HepG2 (cell line): Measurements from ENCODE around the gene TEKT5. TPM values are rescaled to one million over a fixed set of nuclear protein-coding genes. Genes with fewer than 3 reads are reported as not detected.

ENCODE experiments used
- AKAP8 ChIP-seq: sonication (generic); formaldehyde crosslinking; IDR thresholded peaks from 2 replicates; pipeline ENCODE4 v1.5.1; 2020; ENCODE audit warnings: mild to moderate bottlenecking, missing genetic modification reagents
- ATAD3A ChIP-seq: sonication (generic); formaldehyde crosslinking; IDR thresholded peaks from 2 replicates; pipeline ENCODE4 v1.4.0; 2020; ENCODE audit warnings: missing genetic modification reagents
- CCDC6 ChIP-seq: sonication (generic); formaldehyde crosslinking; IDR thresholded peaks from 2 replicates; pipeline ENCODE4 v1.8.1; 2022; ENCODE audit warnings: mild to moderate bottlenecking, missing genetic modification reagents, moderate library complexity
- FOSL1 ChIP-seq: sonication (generic); formaldehyde crosslinking; IDR thresholded peaks from 2 replicates; pipeline ENCODE4 v1.9.0; 2021; ENCODE audit warnings: missing genetic modification reagents, borderline replicate concordance
- HIVEP1 ChIP-seq: sonication (generic); formaldehyde crosslinking; IDR thresholded peaks from 2 replicates; pipeline ENCODE4 v1.4.0; 2020; ENCODE audit warnings: mild to moderate bottlenecking, missing genetic modification reagents
- JDP2 ChIP-seq: sonication (generic); formaldehyde crosslinking; IDR thresholded peaks from 2 replicates; pipeline ENCODE4 v1.8.1; 2022; ENCODE audit warnings: missing genetic modification reagents, borderline replicate concordance
- KLF15 ChIP-seq: sonication (generic); formaldehyde crosslinking; IDR thresholded peaks from 2 replicates; pipeline ENCODE4 v1.8.1; 2023; ENCODE audit warnings: borderline replicate concordance, mild to moderate bottlenecking, inconsistent platforms, missing genetic modification reagents, mixed read lengths
- NRL ChIP-seq: sonication (generic); formaldehyde crosslinking; IDR thresholded peaks from 2 replicates; pipeline ENCODE4 v1.5.0; 2020; ENCODE audit warnings: missing genetic modification reagents, mild to moderate bottlenecking, moderate library complexity, borderline replicate concordance
- SNAI1 ChIP-seq: sonication (generic); formaldehyde crosslinking; IDR thresholded peaks from 2 replicates; pipeline ENCODE4 v1.5.0; 2020; ENCODE audit warnings: mild to moderate bottlenecking, missing genetic modification reagents, borderline replicate concordance
- SP2 ChIP-seq: sonication (generic); formaldehyde crosslinking; IDR thresholded peaks from 2 replicates; pipeline ENCODE4 v1.5.1; 2020; ENCODE audit warnings: mild to moderate bottlenecking, missing genetic modification reagents
- SRF ChIP-seq: IDR thresholded peaks from 2 replicates; pipeline ENCODE4 v1.6.1; 2011; ENCODE audit warnings: mild to moderate bottlenecking, low read depth, low read length, moderate library complexity
- TBX2 ChIP-seq: sonication (generic); formaldehyde crosslinking; IDR thresholded peaks from 2 replicates; pipeline ENCODE4 v1.5.0; 2020; ENCODE audit warnings: missing genetic modification reagents, mild to moderate bottlenecking, borderline replicate concordance
- TEAD2 ChIP-seq: sonication (generic); formaldehyde crosslinking; IDR thresholded peaks from 2 replicates; pipeline ENCODE4 v1.9.0; 2021; ENCODE audit warnings: missing genetic modification reagents
- TSC22D2 ChIP-seq: sonication (generic); formaldehyde crosslinking; IDR thresholded peaks from 2 replicates; pipeline ENCODE4 v1.5.1; 2020; ENCODE audit warnings: missing genetic modification reagents, mild to moderate bottlenecking, borderline replicate concordance
- ZBTB14 ChIP-seq: sonication (generic); formaldehyde crosslinking; IDR thresholded peaks from 2 replicates; pipeline ENCODE4 v1.4.0; 2020; ENCODE audit warnings: missing genetic modification reagents
- ZHX2 ChIP-seq, 2 experiments: sonication (generic) in 1 of 2; formaldehyde crosslinking in 1 of 2; IDR thresholded peaks; 2 replicates each; pipeline versions ENCODE4 v1.6.1 to v1.9.0; 2014 to 2022; ENCODE audit warnings: antibody characterized with exemption in 1 of 2, borderline replicate concordance in 1 of 2, inconsistent platforms in 1 of 2, low read depth in 1 of 2, missing genetic modification reagents in 1 of 2
- ZNF766 ChIP-seq: sonication (generic); formaldehyde crosslinking; IDR thresholded peaks from 2 replicates; pipeline ENCODE4 v1.5.0; 2020; ENCODE audit warnings: missing genetic modification reagents, borderline replicate concordance
- ZNF777 ChIP-seq: sonication (generic); formaldehyde crosslinking; IDR thresholded peaks from 2 replicates; pipeline ENCODE4 v1.4.0; 2020; ENCODE audit warnings: missing genetic modification reagents
- polyA plus RNA-seq, 8 experiments: library from polyadenylated mRNA; depleted of rRNA in 3 of 8; stranded (reverse) in 7 of 8; unstranded in 1 of 8; fragments of >200 nt; fragmentation: Illumina TruSeq in 4 of 8; extraction: Trizol in 4 of 8; gene quantifications; 2 replicates each; pipeline versions ENCODE4 v1.2.1 to v1.2.3, GENCODE V29; 2011 to 2016; ENCODE audit warnings: low read depth in 4 of 8, missing spikeins in 1 of 8, mixed read lengths in 1 of 8; ENCODE audit not compliant: insufficient read depth in 1 of 8
- total RNA-seq, 5 experiments: library from RNA; depleted of rRNA; stranded (reverse); fragments of >200 nt; fragmentation: Illumina TruSeq; extraction: Trizol; gene quantifications; 2 replicates each; pipeline ENCODE4 v1.2.3, GENCODE V29; 2016; ENCODE audit warnings: low read depth in 1 of 5
- TF ChIP-seq, protein P1 (sequence below): sonication (generic); formaldehyde crosslinking; conservative IDR thresholded peaks from 2 replicates; pipeline ENCODE4 v1.8.0; 2022; ENCODE audit warnings: missing genetic modification reagents
- TF ChIP-seq, protein P2 (sequence below): sonication (generic); formaldehyde crosslinking; IDR thresholded peaks from 2 replicates; pipeline ENCODE4 v1.4.0; 2020; ENCODE audit warnings: mild to moderate bottlenecking, missing genetic modification reagents

TEKT5 gene
- total and polyA plus RNA-seq, 2 of the 13 experiments (the other 11 are each of a cell fraction or from before 2014, with no cell fraction given) = 0.16 TPM; not detected in 1

- TF ChIP-seq KLF15 (CRISPR knock-in tag) (no peak), NRL (no peak), JDP2 (no peak), ZHX2 (IDR thresholded peaks at IDR 0.05; ENCODE audit: low read depth) (no peak), ZHX2 (CRISPR knock-in tag; IDR thresholded peaks at IDR 0.05; ENCODE audit: borderline replicate concordance) (peak; percentile 88; the same call in 1 of the 2 replicates), TBX2 (CRISPR knock-in tag) (peak; percentile 95), CCDC6 (CRISPR knock-in tag) (no peak), ATAD3A (CRISPR knock-in tag) (no peak), TSC22D2 (CRISPR knock-in tag) (no peak), ZNF766 (CRISPR knock-in tag) (no peak), FOSL1 (CRISPR knock-in tag) (no peak), TEAD2 (no peak), SNAI1 (CRISPR knock-in tag) (no peak), HIVEP1 (CRISPR knock-in tag) (no peak), SRF (peak; percentile 15; the same call in 1 of the 2 replicates), ZNF777 (CRISPR knock-in tag) (no peak; the same call in 1 of the 2 replicates), SP2 (CRISPR knock-in tag) (no peak), AKAP8 (CRISPR knock-in tag) (no peak), ZBTB14 (CRISPR knock-in tag) (no peak)
- TF ChIP-seq, protein P1, sequence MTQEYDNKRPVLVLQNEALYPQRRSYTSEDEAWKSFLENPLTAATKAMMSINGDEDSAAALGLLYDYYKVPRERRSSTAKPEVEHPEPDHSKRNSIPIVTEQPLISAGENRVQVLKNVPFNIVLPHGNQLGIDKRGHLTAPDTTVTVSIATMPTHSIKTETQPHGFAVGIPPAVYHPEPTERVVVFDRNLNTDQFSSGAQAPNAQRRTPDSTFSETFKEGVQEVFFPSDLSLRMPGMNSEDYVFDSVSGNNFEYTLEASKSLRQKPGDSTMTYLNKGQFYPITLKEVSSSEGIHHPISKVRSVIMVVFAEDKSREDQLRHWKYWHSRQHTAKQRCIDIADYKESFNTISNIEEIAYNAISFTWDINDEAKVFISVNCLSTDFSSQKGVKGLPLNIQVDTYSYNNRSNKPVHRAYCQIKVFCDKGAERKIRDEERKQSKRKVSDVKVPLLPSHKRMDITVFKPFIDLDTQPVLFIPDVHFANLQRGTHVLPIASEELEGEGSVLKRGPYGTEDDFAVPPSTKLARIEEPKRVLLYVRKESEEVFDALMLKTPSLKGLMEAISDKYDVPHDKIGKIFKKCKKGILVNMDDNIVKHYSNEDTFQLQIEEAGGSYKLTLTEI (CRISPR knock-in tag) = no peak
- TF ChIP-seq, protein P2, sequence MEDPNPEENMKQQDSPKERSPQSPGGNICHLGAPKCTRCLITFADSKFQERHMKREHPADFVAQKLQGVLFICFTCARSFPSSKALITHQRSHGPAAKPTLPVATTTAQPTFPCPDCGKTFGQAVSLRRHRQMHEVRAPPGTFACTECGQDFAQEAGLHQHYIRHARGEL = no peak
Observed at GRCh38 chr16:10610499-10611184, 84.1 kb downstream of the TEKT5 start (continued).
